Adrenal gland (tissue), 12 donors: ENCODE data around the gene GSX2. TPM values are rescaled to one million over a fixed set of nuclear protein-coding genes. Genes with fewer than 3 reads are reported as not detected.
A peak's percentile ranks its signal among the peaks of the same experiment; 100 is the strongest.

Source experiments
- DNase-seq, 7 donors: peaks; one replicate each; pipeline ENCODE4 v3.0.0-alpha.2; 2019 to 2020
- H3K27ac ChIP-seq, 5 donors: fragments of 200-600 bp; sonication (generic) in 4 of 5; 1 replicate in 3 of 5; 2 replicates in 2 of 5; pipeline versions ENCODE4 v1.5.1 to v1.8.0; 2016 to 2020; ENCODE audit warnings: mild to moderate bottlenecking in 1 of 5
- H3K27me3 ChIP-seq: fragments of 200-600 bp; 2 replicates; pipeline ENCODE4 v1.8.0; 2021
- H3K36me3 ChIP-seq, 2 donors: fragments of 200-600 bp; replicated peaks in 1 of 2; 1 replicate in 1 of 2; 2 replicates in 1 of 2; pipeline versions ENCODE4 v1.5.1 to v1.8.0; 2018 to 2022
- H3K4me1 ChIP-seq, 2 donors: fragments of 200-600 bp; replicated peaks in 1 of 2; 1 replicate in 1 of 2; 2 replicates in 1 of 2; pipeline versions ENCODE4 v1.5.1 to v1.8.0; 2018 to 2021
- H3K4me3 ChIP-seq, 4 donors: fragments of 200-600 bp; sonication (generic) in 3 of 4; one replicate each; pipeline ENCODE4 v1.5.1; 2016 to 2018
- H3K9me3 ChIP-seq, 3 donors: fragments of 200-600 bp; sonication (generic) in 1 of 3; replicated peaks in 1 of 3; 1 replicate in 2 of 3; 2 replicates in 1 of 3; pipeline versions ENCODE4 v1.5.1 to v1.8.0; 2016 to 2021
- CTCF ChIP-seq, 6 experiments: fragments of 450-650 bp in 4 of 6; fragments of 200-600 bp in 2 of 6; sonication (generic) in 1 of 6; IDR thresholded peaks; 1 replicate in 5 of 6; 2 replicates in 1 of 6; pipeline versions ENCODE4 v1.5.1 to v1.8.0; 2016 to 2021; ENCODE audit warnings: antibody characterized with exemption in 6 of 6, mild to moderate bottlenecking in 2 of 6, moderate library complexity in 1 of 6
- POLR2A ChIP-seq, 2 donors: fragments of 450-650 bp; IDR thresholded peaks; one replicate each; pipeline ENCODE4 v1.6.1; 2017; ENCODE audit warnings: antibody characterized with exemption in 2 of 2, mild to moderate bottlenecking in 2 of 2, moderate library complexity in 1 of 2
- WGBS, 4 donors: extraction: QIAGEN DNeasy Blood & Tissue Kit in 2 of 4; methylation state at CpG; one replicate each; pipeline versions ENCODE4 v1.1.5 to v1.1.7; 2013 to 2017; 5-methylcytosine and 5-hydroxymethylcytosine counted together
- intact Hi-C, 2 donors: fragments of 100-400 bp; cut with DNase I; formaldehyde crosslinking; loops; one replicate each; pipeline versions ENCODE4 v1.14.1 to v1.15.0; 2022 to 2023
- polyA plus RNA-seq, 3 donors: library from polyadenylated mRNA; stranded (reverse); fragments of 200-250 nt in 2 of 3; fragments of 350-450 nt in 1 of 3; fragmentation: Illumina TruSeq in 1 of 3; extraction: RNeasy Lipid Tissue Mini Kit (QIAGEN cat#74804) in 1 of 3; gene quantifications; one replicate each; pipeline ENCODE4 v1.2.3, GENCODE V29; 2013 to 2014
- total RNA-seq, 9 donors: library from RNA; depleted of rRNA in 4 of 9; stranded (reverse); fragments of >200 nt in 4 of 9; fragments of 120-200 nt in 1 of 9; fragmentation: NEBNext Ultra II Directional in 1 of 9; extraction: Animal tissue kit (Norgen Biotek cat#: 25700) in 1 of 9; gene quantifications; one replicate each; pipeline versions ENCODE4 v1.1.0 to v1.2.4, GENCODE V29; 2013 to 2023
- donor health status: healthy with polysubstance abuse.
- donor health status: Bipolar disorder and iron deficiency.
- donor health status: DM: yes; HTN: yes; CAD: no.
- donor health status: DM: no; HTN: no; CAD: no.
- donor health status: DM: no; HTN: no; CAD: no.
- donor health status: DM: yes; HTN: yes; CAD: no.

GSX2 gene
- total and polyA plus RNA-seq, 12 donors = not detected

DNA sequence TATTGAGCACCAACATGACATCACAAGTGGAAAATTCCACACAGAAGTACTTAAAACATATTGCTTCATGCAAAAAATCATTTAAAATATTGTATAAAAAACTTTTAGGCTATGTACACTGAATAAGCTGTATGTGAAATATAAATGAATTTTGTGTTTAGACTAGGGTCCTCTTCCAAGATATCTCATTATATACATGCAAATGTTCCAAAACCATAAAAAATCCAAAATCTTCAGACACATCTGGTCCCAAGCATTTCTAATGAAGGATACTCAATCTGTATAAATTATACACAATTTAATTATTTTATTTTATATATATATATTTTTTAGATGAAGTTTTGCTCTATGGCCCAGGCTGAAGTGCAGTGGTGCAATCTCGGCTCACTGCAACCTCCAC is 10.1 kb upstream of the GSX2 start:
- Histone ChIP-seq H3K27me3 (peaks cover 9% of the 10 kb centered on the region), H3K4me1 (peaks cover 0 to 9% of the 10 kb centered on the region in 2 donors), H3K4me3 (no peak overlapping the region), H3K9me3 (no peaks in the 10 kb centered on the region), H3K36me3 (no peaks in the 10 kb centered on the region), H3K27ac (no peak overlapping the region)
- TF ChIP-seq CTCF (IDR thresholded peaks at IDR 0.05) (no peak), POLR2A (IDR thresholded peaks at IDR 0.05) (no peak)
- 96 to 100% (median 98%) methylated on average over 1 of the region's 1 CpG for WGBS, 4 donors
- no peak for DNase-seq
- intact Hi-C loops = no loop called here

GRCh38 chr4:54090404-54090803 is 9.6 kb upstream of the GSX2 start:
- intact Hi-C loops = no loop called here
- TF ChIP-seq CTCF (IDR thresholded peaks at IDR 0.05) (no peak), POLR2A (IDR thresholded peaks at IDR 0.05) (no peak)
- no peaks in the 10 kb centered on the region for H3K36me3 ChIP-seq
- H3K27ac ChIP-seq = no peak overlapping the region
- WGBS, 4 donors = 81 to 98% (median 94%) methylated on average over 8 of the region's 8 CpGs
- H3K4me1 ChIP-seq = peaks cover 0 to 9% of the 10 kb centered on the region in 2 donors
- H3K27me3 ChIP-seq = peaks cover 14% of the 10 kb centered on the region
- DNase-seq = no peak
- no peak overlapping the region for H3K4me3 ChIP-seq
- no peaks in the 10 kb centered on the region for H3K9me3 ChIP-seq

- Histone ChIP-seq H3K4me3 (peak overlapping the region in 2 of 4 donors; percentile 31 to 63), H3K27me3 (peaks cover 16% of the 10 kb centered on the region), H3K27ac (no peak overlapping the region), H3K4me1 (peaks cover 0 to 9% of the 10 kb centered on the region in 2 donors), H3K9me3 (no peaks in the 10 kb centered on the region), H3K36me3 (no peaks in the 10 kb centered on the region)
- no peak for TF ChIP-seq POLR2A (IDR thresholded peaks at IDR 0.05)
- TF ChIP-seq CTCF (IDR thresholded peaks at IDR 0.05) = no peak
- intact Hi-C loops = no loop called here
- WGBS, 4 donors = 21 to 35% (median 21%) methylated on average over 19 to 27 of the region's 27 CpGs
- DNase-seq = peak in 2 of 7 donors; percentile 34 to 42
Observed at GRCh38 chr4:54090804-54091623, 8.9 kb upstream of the GSX2 start.

DNA sequence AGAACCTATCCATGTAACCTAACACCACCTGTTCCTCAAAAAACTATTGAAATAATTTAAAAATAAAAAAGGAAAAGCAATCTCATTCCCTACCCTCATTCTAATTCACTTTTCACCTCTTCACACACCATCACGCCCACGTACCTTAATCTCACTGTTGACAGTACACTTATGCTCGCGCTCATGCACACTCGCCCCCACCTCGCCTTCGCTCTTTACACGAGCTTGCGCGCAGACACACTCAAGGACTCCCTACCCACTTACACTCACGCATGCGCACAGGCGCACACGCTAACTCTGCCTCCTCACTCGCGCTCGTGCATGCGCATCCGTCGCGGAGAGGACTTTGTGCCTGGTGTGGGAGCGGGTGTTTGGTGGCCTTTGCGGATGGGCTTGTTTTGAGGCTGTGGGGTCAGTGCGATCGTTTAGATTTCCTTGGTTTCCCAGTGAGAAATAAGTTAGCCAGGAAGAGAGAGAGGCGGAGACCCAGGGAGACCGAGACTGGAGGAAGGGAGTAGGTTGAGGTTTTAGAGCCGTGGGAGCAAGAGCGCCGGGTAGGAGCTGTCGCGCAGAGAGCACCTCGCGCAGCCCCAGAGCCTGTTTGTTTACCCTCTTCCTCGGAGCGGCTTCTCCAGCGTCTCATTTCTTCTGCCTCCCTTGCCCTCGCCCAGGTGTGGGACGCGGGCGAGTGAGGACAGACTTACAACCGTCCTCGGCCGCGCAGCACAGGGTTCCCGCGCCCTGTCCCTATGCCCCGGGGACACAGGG is 8.1 kb upstream of the GSX2 start:
- Histone ChIP-seq H3K9me3 (no peaks in the 10 kb centered on the region), H3K27ac (no peak overlapping the region), H3K36me3 (no peaks in the 10 kb centered on the region), H3K4me3 (peak overlapping the region in 2 of 4 donors; percentile 31 to 63), H3K27me3 (peaks cover 16% of the 10 kb centered on the region), H3K4me1 (peaks cover 0 to 9% of the 10 kb centered on the region in 2 donors)
- intact Hi-C loops = no loop called here
- DNase-seq = peak; percentile 70 to 82 (median 79)
- TF ChIP-seq POLR2A (IDR thresholded peaks at IDR 0.05) (no peak), CTCF (IDR thresholded peaks at IDR 0.05) (no peak)
- 0 to 4% (median 2%) methylated on average over 29 to 48 of the region's 48 CpGs for WGBS, 4 donors
